SU-DHL-6 (cell line): ENCODE data around the gene NKPD1.

ENCODE experiments used
- H2AFZ ChIP-seq: fragments of 200-600 bp; sonication (generic); 2 replicates; pipeline ENCODE4 v1.6.1; 2014; ENCODE audit warnings: low read depth, mild to moderate bottlenecking, moderate library complexity, mixed read lengths, antibody characterized with exemption, low read length; ENCODE audit not compliant: severe bottlenecking
- H3F3A ChIP-seq: fragments of 200-600 bp; shearing (Covaris generic); 2 replicates; pipeline ENCODE4 v1.6.0; 2016; ENCODE audit warnings: antibody characterized with exemption, mild to moderate bottlenecking; ENCODE audit not compliant: insufficient read depth
- H3K27ac ChIP-seq: fragments of 200-600 bp; sonication (generic); 2 replicates; pipeline ENCODE4 v1.5.1; 2016; ENCODE audit warnings: low read depth, mild to moderate bottlenecking, low read length, moderate library complexity, mixed read lengths
- H3K27me3 ChIP-seq: fragments of 200-600 bp; sonication (generic), shearing (Covaris generic); 2 replicates; pipeline ENCODE4 v1.6.0; 2014; ENCODE audit warnings: mild to moderate bottlenecking, low read length
- H3K36me3 ChIP-seq: fragments of 200-600 bp; sonication (generic); 2 replicates; pipeline ENCODE4 v1.6.1; 2014; ENCODE audit warnings: mild to moderate bottlenecking, low read length, mixed read lengths
- H3K4me2 ChIP-seq: fragments of 300-600, 200-600 bp; shearing (Covaris generic), sonication (generic); 2 replicates; pipeline ENCODE4 v1.6.0; 2014; ENCODE audit warnings: low read length, low read depth, mild to moderate bottlenecking; ENCODE audit not compliant: poor library complexity, severe bottlenecking
- H3K4me3 ChIP-seq: fragments of 200-600 bp; sonication (generic); 2 replicates; pipeline ENCODE4 v1.5.1; 2014; ENCODE audit warnings: antibody characterized with exemption, low read length, mild to moderate bottlenecking, mixed read lengths; ENCODE audit not compliant: insufficient read depth, poor library complexity, severe bottlenecking
- H3K79me2 ChIP-seq: fragments of 200-600 bp; sonication (generic); 2 replicates; pipeline ENCODE4 v1.6.1; 2014; ENCODE audit warnings: mild to moderate bottlenecking, low read length, moderate library complexity; ENCODE audit not compliant: insufficient read depth
- H3K9ac ChIP-seq: fragments of 200-600 bp; sonication (generic); 2 replicates; pipeline ENCODE4 v1.7.0; 2014; ENCODE audit warnings: mild to moderate bottlenecking, low read length
- H3K9me2 ChIP-seq: fragments of 200-600 bp; sonication (generic); replicated peaks from 2 replicates; pipeline ENCODE4 v1.6.1; 2014; ENCODE audit warnings: low read length; ENCODE audit not compliant: insufficient read depth
- H3K9me3 ChIP-seq: fragments of 200-600 bp; sonication (generic); 2 replicates; pipeline ENCODE4 v1.6.1; 2014; ENCODE audit warnings: low read length, mixed read lengths; ENCODE audit not compliant: insufficient read depth
- H4K20me1 ChIP-seq: fragments of 200-600 bp; sonication (generic); 2 replicates; pipeline ENCODE4 v1.6.1; 2014; ENCODE audit warnings: low read depth, mild to moderate bottlenecking, antibody characterized with exemption, low read length, moderate library complexity, mixed read lengths
- CTCF ChIP-seq: fragments of 200-600 bp; sonication (generic); IDR thresholded peaks from one replicate; pipeline ENCODE4 v1.5.1; 2017; ENCODE audit warnings: antibody characterized with exemption, mild to moderate bottlenecking, low read length, moderate library complexity; ENCODE audit not compliant: insufficient read depth, poor library complexity, severe bottlenecking
- EZH2phosphoT487 ChIP-seq: fragments of 200-600 bp; sonication (generic), shearing (Covaris generic); conservative IDR thresholded peaks from 2 replicates; pipeline ENCODE4 v1.6.1; 2018; ENCODE audit warnings: mild to moderate bottlenecking, antibody characterized with exemption, low read length, moderate library complexity, mixed read lengths

NKPD1 gene

GRCh38 chr19:45150180-45150579 lies 10.6 kb downstream of the NKPD1 start:
- Histone ChIP-seq H3K4me2 (no peak overlapping the region), H3K9ac (no peak overlapping the region), H3K4me3 (no peak overlapping the region), H3K9me2 (no peaks in the 10 kb centered on the region), H3K79me2 (no peaks in the 10 kb centered on the region), H3K27me3 (no peaks in the 10 kb centered on the region), H3F3A (no peaks in the 10 kb centered on the region), H4K20me1 (no peaks in the 10 kb centered on the region), H2AFZ (no peak overlapping the region), H3K27ac (no peak overlapping the region), H3K36me3 (no peaks in the 10 kb centered on the region), H3K9me3 (no peaks in the 10 kb centered on the region)
- TF ChIP-seq EZH2phosphoT487 (no peak), CTCF (no peak)

GRCh38 chr19:45149129-45149528 lies 11.7 kb downstream of the NKPD1 start:
- no peak for TF ChIP-seq EZH2phosphoT487
- TF ChIP-seq CTCF: no peak
- H3K9me2 ChIP-seq: no peaks in the 10 kb centered on the region
- no peak overlapping the region for H2AFZ ChIP-seq
- H3K9ac ChIP-seq: no peak overlapping the region
- H3K36me3 ChIP-seq: no peaks in the 10 kb centered on the region
- no peaks in the 10 kb centered on the region for H3K9me3 ChIP-seq
- H3K4me3 ChIP-seq: no peak overlapping the region
- no peak overlapping the region for H3K27ac ChIP-seq
- H3F3A ChIP-seq: no peaks in the 10 kb centered on the region
- H4K20me1 ChIP-seq: no peaks in the 10 kb centered on the region
- H3K27me3 ChIP-seq: no peaks in the 10 kb centered on the region
- H3K79me2 ChIP-seq: no peaks in the 10 kb centered on the region
- no peak overlapping the region for H3K4me2 ChIP-seq

GRCh38 chr19:45147835-45148676 lies 12.7 kb downstream of the NKPD1 start:
- no peak overlapping the region for H3K27ac ChIP-seq
- TF ChIP-seq CTCF: no peak
- no peak for TF ChIP-seq EZH2phosphoT487
- H3K4me2 ChIP-seq: no peak overlapping the region
- no peaks in the 10 kb centered on the region for H3K36me3 ChIP-seq
- H3K4me3 ChIP-seq: no peak overlapping the region
- H2AFZ ChIP-seq: no peak overlapping the region
- no peaks in the 10 kb centered on the region for H3F3A ChIP-seq
- no peaks in the 10 kb centered on the region for H3K9me2 ChIP-seq
- H3K9me3 ChIP-seq: no peaks in the 10 kb centered on the region
- no peaks in the 10 kb centered on the region for H4K20me1 ChIP-seq
- H3K79me2 ChIP-seq: no peaks in the 10 kb centered on the region
- no peaks in the 10 kb centered on the region for H3K27me3 ChIP-seq
- no peak overlapping the region for H3K9ac ChIP-seq
